Measurements from ENCODE around the gene GEMIN7.

DNA sequence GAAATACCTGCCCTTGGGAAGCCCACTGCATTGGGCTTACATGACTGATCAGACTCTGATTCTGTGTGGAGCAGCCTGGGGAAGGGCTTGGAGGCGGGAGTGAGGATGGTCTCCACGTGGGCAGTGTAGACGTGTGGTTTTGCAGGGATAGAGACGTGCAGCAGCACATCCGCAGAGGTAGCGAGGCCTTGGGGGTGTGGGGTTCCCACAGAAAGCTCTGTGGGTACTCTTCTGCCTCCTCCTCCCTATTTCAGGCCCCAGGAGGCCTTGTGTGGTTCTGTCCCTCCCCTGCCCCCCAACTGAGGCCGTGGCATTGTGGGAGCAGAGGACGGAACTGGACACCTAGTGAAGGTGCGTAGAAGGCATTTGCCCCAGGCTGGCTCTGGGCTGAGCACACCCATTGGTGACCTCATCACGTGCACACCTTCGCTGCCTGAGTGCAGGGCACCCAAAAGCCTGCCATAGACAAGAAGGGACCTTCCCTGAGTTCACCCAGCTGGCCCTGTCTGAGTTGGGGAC, 42.8 kb downstream of the GEMIN7 start:
- TF ChIP-seq, protein P1, sequence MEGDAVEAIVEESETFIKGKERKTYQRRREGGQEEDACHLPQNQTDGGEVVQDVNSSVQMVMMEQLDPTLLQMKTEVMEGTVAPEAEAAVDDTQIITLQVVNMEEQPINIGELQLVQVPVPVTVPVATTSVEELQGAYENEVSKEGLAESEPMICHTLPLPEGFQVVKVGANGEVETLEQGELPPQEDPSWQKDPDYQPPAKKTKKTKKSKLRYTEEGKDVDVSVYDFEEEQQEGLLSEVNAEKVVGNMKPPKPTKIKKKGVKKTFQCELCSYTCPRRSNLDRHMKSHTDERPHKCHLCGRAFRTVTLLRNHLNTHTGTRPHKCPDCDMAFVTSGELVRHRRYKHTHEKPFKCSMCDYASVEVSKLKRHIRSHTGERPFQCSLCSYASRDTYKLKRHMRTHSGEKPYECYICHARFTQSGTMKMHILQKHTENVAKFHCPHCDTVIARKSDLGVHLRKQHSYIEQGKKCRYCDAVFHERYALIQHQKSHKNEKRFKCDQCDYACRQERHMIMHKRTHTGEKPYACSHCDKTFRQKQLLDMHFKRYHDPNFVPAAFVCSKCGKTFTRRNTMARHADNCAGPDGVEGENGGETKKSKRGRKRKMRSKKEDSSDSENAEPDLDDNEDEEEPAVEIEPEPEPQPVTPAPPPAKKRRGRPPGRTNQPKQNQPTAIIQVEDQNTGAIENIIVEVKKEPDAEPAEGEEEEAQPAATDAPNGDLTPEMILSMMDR (IDR thresholded peaks at IDR 0.05; ENCODE audit: low read depth, low read length), result no peak
- TF ChIP-seq POLR2A (IDR thresholded peaks at IDR 0.05; ENCODE audit: extremely low read depth, insufficient read length), result no peak
- TF ChIP-seq MAX (IDR thresholded peaks at IDR 0.05; ENCODE audit: low read depth, low read length), result no peak
- no peak for TF ChIP-seq MYC (IDR thresholded peaks at IDR 0.05; ENCODE audit: low read depth, low read length)

All from NB4 (cell line).